GM19324 (cell line): Measurements from ENCODE around the gene GRPEL1.

Source experiments
- ATAC-seq: cut with Tn5 transposase; IDR thresholded peaks from one replicate; pipeline ENCODE4 v1.9.1; 2021; ENCODE audit warnings: mild to moderate bottlenecking, moderate library complexity; ENCODE audit not compliant: unreplicated experiment, low FRiP score

The GRPEL1 gene

GRCh38 chr4:7067126-7067451 is 775 bp downstream of the GRPEL1 start:
- no peak for ATAC-seq

GRCh38 chr4:7066493-7066892 is 1.4 kb downstream of the GRPEL1 start:
- no peak for ATAC-seq

GRCh38 chr4:7066006-7066405 is 1.9 kb downstream of the GRPEL1 start:
- ATAC-seq = no peak

GRCh38 chr4:7063362-7063761 is 4.5 kb downstream of the GRPEL1 start:
- ATAC-seq = no peak

GRCh38 chr4:7062816-7063215 is 5.0 kb downstream of the GRPEL1 start:
- ATAC-seq = no peak

GRCh38 chr4:7061815-7062214 is 6.0 kb downstream of the GRPEL1 start:
- ATAC-seq = no peak

GRCh38 chr4:7060346-7061150 is 7.3 kb downstream of the GRPEL1 start:
- no peak for ATAC-seq

- no peak for ATAC-seq
Observed at GRCh38 chr4:7059662-7060061, 8.2 kb downstream of the GRPEL1 start.

GRCh38 chr4:7058792-7059191 is 9.1 kb downstream of the GRPEL1 start:
- peak; percentile 19 for ATAC-seq

- ATAC-seq = no peak
Observed at GRCh38 chr4:7055990-7056325, 11.9 kb downstream of the GRPEL1 start.

GRCh38 chr4:7055111-7055989 is 12.5 kb downstream of the GRPEL1 start:
- no peak for ATAC-seq

- ATAC-seq = no peak
Observed at GRCh38 chr4:7054106-7054880, 13.6 kb downstream of the GRPEL1 start.

GRCh38 chr4:7052923-7053715 is 14.7 kb downstream of the GRPEL1 start:
- no peak for ATAC-seq

- no peak for ATAC-seq
Observed at GRCh38 chr4:7052313-7052712, 15.6 kb downstream of the GRPEL1 start.

- no peak for ATAC-seq
Observed at GRCh38 chr4:7051905-7052304, 16.0 kb downstream of the GRPEL1 start.

GRCh38 chr4:7051144-7051495 is 16.7 kb downstream of the GRPEL1 start:
- no peak for ATAC-seq

GRCh38 chr4:7050481-7051143 is 17.3 kb downstream of the GRPEL1 start:
- no peak for ATAC-seq

- no peak for ATAC-seq
Observed at GRCh38 chr4:7049739-7050138, 18.1 kb downstream of the GRPEL1 start.

- ATAC-seq = no peak
Observed at GRCh38 chr4:7049295-7049694, 18.6 kb downstream of the GRPEL1 start.

GRCh38 chr4:7048642-7049041 is 19.2 kb downstream of the GRPEL1 start:
- no peak for ATAC-seq
